ENCODE data around the gene SNAPC1. TPM values are rescaled to one million over a fixed set of nuclear protein-coding genes. Genes with fewer than 3 reads are reported as not detected.
"Not testable (repeated sequence)": the region's sequence is repeated elsewhere in the genome, so short reads cannot be mapped to it uniquely, and the experiment has no call there.

The SNAPC1 gene
- total RNA-seq, 1 experiment from 2014 or later, result 11.7 TPM

- peaks cover 42% of the 10 kb centered on the region for H3K4me1 Mint-ChIP-seq (ENCODE audit: low read depth, unreplicated experiment)
- BruUV-seq (replicated peaks), result no TSS peak
- H3K9me3 Mint-ChIP-seq (ENCODE audit: low read depth, unreplicated experiment), result no peaks in the 10 kb centered on the region
- H3K36me3 Mint-ChIP-seq (ENCODE audit: insufficient read depth, unreplicated experiment), result peaks cover 48% of the 10 kb centered on the region
- H3K27ac Mint-ChIP-seq (ENCODE audit: unreplicated experiment), result no peak overlapping the region
- H3K4me3 Mint-ChIP-seq (ENCODE audit: low read depth, unreplicated experiment), result no peak overlapping the region
- TF ChIP-seq CTCF (IDR thresholded peaks at IDR 0.05; ENCODE audit: unreplicated experiment), result no peak
- intact Hi-C loops (cut with micrococcal nuclease; ENCODE audit: unreplicated experiment), result loop anchor here (5.0 kb wide), 3 partner anchors 56 to 291 kb away; partner anchors contain the start of gene HIF1A
- no peak for DNase-seq
- CTCF ChIA-PET, result no interaction called here
- no peaks in the 10 kb centered on the region for H3K27me3 Mint-ChIP-seq (ENCODE audit: unreplicated experiment)
These were observed 8.6 kb upstream of the SNAPC1 start for GRCh38 chr14:61753631-61754030.

GRCh38 chr14:61754627-61755381 lies 7.4 kb upstream of the SNAPC1 start:
- Mint-ChIP-seq H3K27ac (ENCODE audit: unreplicated experiment) (peak overlapping the region; percentile 27), H3K27me3 (ENCODE audit: unreplicated experiment) (no peaks in the 10 kb centered on the region), H3K4me1 (ENCODE audit: low read depth, unreplicated experiment) (peaks cover 42% of the 10 kb centered on the region), H3K9me3 (ENCODE audit: low read depth, unreplicated experiment) (no peaks in the 10 kb centered on the region), H3K4me3 (ENCODE audit: low read depth, unreplicated experiment) (no peak overlapping the region), H3K36me3 (ENCODE audit: insufficient read depth, unreplicated experiment) (peaks cover 37% of the 10 kb centered on the region)
- intact Hi-C loops (cut with micrococcal nuclease; ENCODE audit: unreplicated experiment), result loop anchor here (5.0 kb wide), 3 partner anchors 58 to 293 kb away; partner anchors contain the start of gene HIF1A
- no peak for DNase-seq
- CTCF ChIA-PET, result no interaction called here
- no peak for TF ChIP-seq CTCF (IDR thresholded peaks at IDR 0.05; ENCODE audit: unreplicated experiment)
- no TSS peak for BruUV-seq (replicated peaks)

- Mint-ChIP-seq H3K4me1 (ENCODE audit: low read depth, unreplicated experiment) (peaks cover 42% of the 10 kb centered on the region), H3K36me3 (ENCODE audit: insufficient read depth, unreplicated experiment) (peaks cover 31% of the 10 kb centered on the region)
- H3K4me3 Mint-ChIP-seq (ENCODE audit: low read depth, unreplicated experiment); H3K27me3 Mint-ChIP-seq (ENCODE audit: unreplicated experiment); intact Hi-C loops (cut with micrococcal nuclease; ENCODE audit: unreplicated experiment); DNase-seq; CTCF ChIA-PET; H3K27ac Mint-ChIP-seq (ENCODE audit: unreplicated experiment); BruUV-seq (replicated peaks); H3K9me3 Mint-ChIP-seq (ENCODE audit: low read depth, unreplicated experiment): not testable (repeated sequence)
These were observed 6.9 kb upstream of the SNAPC1 start for GRCh38 chr14:61755382-61755742.

GRCh38 chr14:61756135-61756534 lies 6.1 kb upstream of the SNAPC1 start:
- CTCF ChIA-PET, result interaction anchor here (0.7 kb wide), 1 partner anchor 10 kb away, joined by 3 read pairs; no protein-coding TSS in a partner anchor
- intact Hi-C loops (cut with micrococcal nuclease; ENCODE audit: unreplicated experiment), result no loop called here
- TF ChIP-seq CTCF (IDR thresholded peaks at IDR 0.05; ENCODE audit: unreplicated experiment), result no peak
- Mint-ChIP-seq H3K4me3 (ENCODE audit: low read depth, unreplicated experiment) (no peak overlapping the region), H3K36me3 (ENCODE audit: insufficient read depth, unreplicated experiment) (peaks cover 23% of the 10 kb centered on the region), H3K27ac (ENCODE audit: unreplicated experiment) (no peak overlapping the region), H3K27me3 (ENCODE audit: unreplicated experiment) (no peaks in the 10 kb centered on the region), H3K9me3 (ENCODE audit: low read depth, unreplicated experiment) (no peaks in the 10 kb centered on the region), H3K4me1 (ENCODE audit: low read depth, unreplicated experiment) (peaks cover 42% of the 10 kb centered on the region)
- no peak for DNase-seq
- BruUV-seq (replicated peaks), result no TSS peak

GRCh38 chr14:61759878-61760277 lies 2.3 kb upstream of the SNAPC1 start:
- no peak for DNase-seq
- CTCF ChIA-PET, result no interaction called here
- no peak for TF ChIP-seq CTCF (IDR thresholded peaks at IDR 0.05; ENCODE audit: unreplicated experiment)
- peaks cover 35% of the 10 kb centered on the region for H3K36me3 Mint-ChIP-seq (ENCODE audit: insufficient read depth, unreplicated experiment)
- H3K27ac Mint-ChIP-seq (ENCODE audit: unreplicated experiment), result no peak overlapping the region
- BruUV-seq (replicated peaks), result no TSS peak
- no peaks in the 10 kb centered on the region for H3K9me3 Mint-ChIP-seq (ENCODE audit: low read depth, unreplicated experiment)
- intact Hi-C loops (cut with micrococcal nuclease; ENCODE audit: unreplicated experiment), result no loop called here
- peaks cover 21% of the 10 kb centered on the region for H3K4me1 Mint-ChIP-seq (ENCODE audit: low read depth, unreplicated experiment)
- no peaks in the 10 kb centered on the region for H3K27me3 Mint-ChIP-seq (ENCODE audit: unreplicated experiment)
- no peak overlapping the region for H3K4me3 Mint-ChIP-seq (ENCODE audit: low read depth, unreplicated experiment)
